HG03521 (cell line): ENCODE results near the gene DCLK1.

Experiments
- ATAC-seq: cut with Tn5 transposase; IDR thresholded peaks from one replicate; pipeline ENCODE4 v1.9.1; 2021; ENCODE audit warnings: mild to moderate bottlenecking, moderate library complexity; ENCODE audit not compliant: unreplicated experiment

DCLK1 gene

DNA sequence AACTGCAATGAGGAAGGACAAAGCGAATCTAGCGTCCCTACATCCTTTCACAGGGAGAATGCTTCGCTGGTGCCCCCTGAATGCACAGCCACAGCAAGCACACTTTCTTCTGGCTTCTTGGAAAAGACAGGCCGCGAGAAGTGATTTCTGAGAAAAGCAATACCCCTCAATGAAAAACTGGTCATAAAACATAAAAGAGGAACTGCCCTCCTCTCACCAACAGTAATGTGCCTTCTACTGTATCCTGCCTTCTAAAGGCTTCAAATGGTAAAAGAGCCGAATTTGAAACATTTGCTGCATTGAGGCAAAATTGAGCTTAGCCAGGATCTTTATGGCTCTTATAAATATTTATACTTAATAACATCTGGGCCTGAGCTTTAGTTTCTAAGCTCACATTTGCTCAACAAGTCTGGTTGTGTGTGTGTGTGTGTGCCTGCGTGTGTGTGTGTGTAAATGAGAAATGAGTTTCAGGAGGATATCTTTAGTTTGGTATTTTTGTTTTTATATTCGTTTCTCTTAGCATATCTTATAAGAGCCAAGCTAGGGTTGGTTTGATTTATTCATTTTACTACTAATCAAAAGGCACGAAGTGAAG lies 408.6 kb downstream of the DCLK1 start:
- no peak for ATAC-seq

GRCh38 chr13:35720690-35721554 lies 410.3 kb downstream of the DCLK1 start:
- no peak for ATAC-seq

DNA sequence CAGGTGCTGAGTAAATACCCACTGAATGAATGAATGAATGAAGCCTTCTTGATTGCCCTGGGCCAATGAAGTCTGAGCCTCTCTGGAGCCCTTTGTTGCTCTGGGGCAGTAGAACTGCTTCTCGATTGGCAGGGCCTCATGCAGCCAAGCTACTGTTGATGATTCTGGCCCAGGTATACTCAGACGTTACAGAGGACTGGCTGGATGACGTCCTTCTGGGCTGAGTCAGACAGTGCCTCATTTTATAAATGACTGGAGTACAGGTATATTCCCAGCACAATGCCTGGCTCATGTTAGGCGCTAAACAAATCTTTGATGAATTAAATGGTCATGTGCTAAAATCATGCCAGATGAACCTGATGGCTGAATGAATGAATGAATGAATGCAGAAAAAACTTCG lies 410.9 kb downstream of the DCLK1 start:
- no peak for ATAC-seq
